Vagina (tissue), 2 donors: ENCODE results near the gene AP4S1.

Experiments used
- CTCF ChIP-seq, 3 experiments: fragments of 450-650 bp in 2 of 3; fragments of 200-600 bp in 1 of 3; sonication (generic) in 1 of 3; IDR thresholded peaks; one replicate each; pipeline ENCODE4 v1.5.1; 2017 to 2019; ENCODE audit warnings: antibody characterized with exemption in 3 of 3, mild to moderate bottlenecking in 2 of 3, moderate library complexity in 2 of 3
- POLR2A ChIP-seq, 2 donors: fragments of 450-650 bp; IDR thresholded peaks; one replicate each; pipeline ENCODE4 v1.6.1; 2017; ENCODE audit warnings: antibody characterized with exemption in 2 of 2, mild to moderate bottlenecking in 2 of 2, moderate library complexity in 2 of 2
- POLR2AphosphoS5 ChIP-seq, 2 donors: sonication (generic); formaldehyde crosslinking; IDR thresholded peaks; one replicate each; pipeline ENCODE4 v1.9.0; 2017; ENCODE audit warnings: antibody characterized with exemption in 2 of 2, mild to moderate bottlenecking in 2 of 2, low read depth in 1 of 2; ENCODE audit not compliant: insufficient read depth in 1 of 2

GRCh38 chr14:31113794-31114193 is 88.3 kb downstream of the AP4S1 start:
- TF ChIP-seq CTCF (IDR thresholded peaks at IDR 0.05): no peak
- TF ChIP-seq POLR2A (IDR thresholded peaks at IDR 0.05): no peak
- no peak for TF ChIP-seq POLR2AphosphoS5 (IDR thresholded peaks at IDR 0.05; ENCODE audit: insufficient read depth in 1 of 2, low read depth in 1 of 2)
